Testis (tissue), 3 donors: ENCODE data around the gene GDPD4. TPM values are rescaled to one million over a fixed set of nuclear protein-coding genes. Genes with fewer than 3 reads are reported as not detected.

ENCODE experiments used
- DNase-seq: peaks from one replicate; pipeline ENCODE4 v3.0.0-alpha.2; 2019
- H3K27ac ChIP-seq, 2 donors: fragments of 200-600 bp; sonication (generic); one replicate each; pipeline ENCODE4 v1.5.1; 2019
- H3K27me3 ChIP-seq: fragments of 200-600 bp; sonication (generic); one replicate; pipeline ENCODE4 v1.5.1; 2019
- H3K36me3 ChIP-seq: fragments of 200-600 bp; sonication (generic); one replicate; pipeline ENCODE4 v1.5.1; 2017; ENCODE audit warnings: low read depth; ENCODE audit errors: missing control alignments
- H3K4me1 ChIP-seq: fragments of 200-600 bp; sonication (generic); one replicate; pipeline ENCODE4 v1.5.1; 2019
- H3K4me3 ChIP-seq, 2 donors: fragments of 200-600 bp; sonication (generic); one replicate each; pipeline ENCODE4 v1.5.1; 2017 to 2019
- H3K9me3 ChIP-seq: fragments of 200-600 bp; sonication (generic); one replicate; pipeline ENCODE4 v1.5.1; 2017
- CTCF ChIP-seq, 3 experiments: fragments of 450-650 bp in 2 of 3; fragments of 200-600 bp in 1 of 3; sonication (generic) in 1 of 3; IDR thresholded peaks; one replicate each; pipeline ENCODE4 v1.5.1; 2016 to 2019; ENCODE audit warnings: antibody characterized with exemption in 3 of 3, mild to moderate bottlenecking in 2 of 3, moderate library complexity in 1 of 3
- POLR2A ChIP-seq: fragments of 450-650 bp; IDR thresholded peaks from one replicate; pipeline ENCODE4 v1.6.1; 2017; ENCODE audit warnings: antibody characterized with exemption, mild to moderate bottlenecking, moderate library complexity
- WGBS, 2 donors: methylation state at CpG; one replicate each; pipeline ENCODE4 v1.1.5; 2018; 5-methylcytosine and 5-hydroxymethylcytosine counted together
- intact Hi-C: fragments of 100-400 bp; cut with DNase I; formaldehyde crosslinking; loops from one replicate; pipeline ENCODE4 v1.15.1; 2023; ENCODE audit warnings: low total_unique reads
- polyA plus RNA-seq: library from polyadenylated mRNA; stranded (reverse); fragments of 350-450 nt; fragmentation: Illumina TruSeq; extraction: RNeasy Lipid Tissue Mini Kit (QIAGEN cat#74804); gene quantifications from one replicate; pipeline ENCODE4 v1.2.3, GENCODE V29; 2014; ENCODE audit warnings: low read depth, low replicate concordance; ENCODE audit not compliant: insufficient read depth
- total RNA-seq, 2 donors: library from RNA; depleted of rRNA; stranded (reverse); fragments of >200 nt; gene quantifications; one replicate each; pipeline ENCODE4 v1.2.3, GENCODE V29; 2016

The GDPD4 gene
- total and polyA plus RNA-seq, 3 donors from 2014 or later: 11.9 to 27.2 (median 22.6) TPM

DNA sequence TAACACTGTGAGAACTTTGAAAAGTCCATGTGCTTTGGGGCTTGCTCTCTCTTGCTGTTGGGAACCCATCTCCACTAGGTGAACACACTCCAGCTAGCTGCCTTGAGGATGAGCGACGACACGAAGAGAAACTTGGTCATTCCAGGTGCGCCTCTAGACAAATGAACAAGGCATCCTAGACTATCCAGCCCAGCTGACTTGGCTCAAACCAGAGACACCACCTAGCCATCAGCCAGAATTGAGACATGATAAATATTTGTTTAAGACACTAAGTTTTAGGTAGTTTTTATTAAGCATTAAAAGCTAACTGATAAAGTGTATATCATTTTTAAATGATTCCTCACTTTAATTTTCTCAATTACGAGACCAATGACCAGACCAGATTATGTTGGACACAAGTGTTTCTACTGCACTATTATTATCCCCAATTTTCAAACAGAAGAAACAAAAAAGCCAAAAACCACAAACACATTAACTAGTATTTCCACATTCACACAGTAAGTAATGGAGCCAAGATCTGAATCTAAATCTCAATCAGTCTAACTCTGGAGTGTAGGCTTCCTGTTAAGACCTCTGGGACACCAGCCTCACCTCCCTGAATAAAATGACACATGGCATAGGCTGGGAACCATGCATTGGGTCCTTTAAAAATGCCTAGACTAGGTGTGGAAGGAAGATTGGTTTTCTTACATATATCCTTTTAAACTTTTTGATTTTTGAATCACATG is 70.4 kb downstream of the GDPD4 start:
- 92 to 97% methylated on average over 5 of the region's 5 CpGs for WGBS, 2 donors
- no peak for DNase-seq
- Histone ChIP-seq H3K27me3 (no peaks in the 10 kb centered on the region), H3K27ac (no peak overlapping the region), H3K9me3 (no peaks in the 10 kb centered on the region), H3K36me3 (no peaks in the 10 kb centered on the region), H3K4me3 (no peak overlapping the region), H3K4me1 (no peaks in the 10 kb centered on the region)
- intact Hi-C loops: no loop called here
- TF ChIP-seq CTCF (IDR thresholded peaks at IDR 0.05): no peak

GRCh38 chr11:77223797-77224196 is 77.7 kb downstream of the GDPD4 start:
- Histone ChIP-seq H3K36me3 (no peaks in the 10 kb centered on the region), H3K9me3 (no peaks in the 10 kb centered on the region), H3K4me3 (no peak overlapping the region), H3K27me3 (no peaks in the 10 kb centered on the region), H3K4me1 (no peaks in the 10 kb centered on the region), H3K27ac (no peak overlapping the region)
- TF ChIP-seq POLR2A (no peak), CTCF (IDR thresholded peaks at IDR 0.05) (no peak)
- 90 to 93% methylated on average over 6 to 9 of the region's 9 CpGs for WGBS, 2 donors
- intact Hi-C loops: no loop called here
- DNase-seq: no peak

DNA sequence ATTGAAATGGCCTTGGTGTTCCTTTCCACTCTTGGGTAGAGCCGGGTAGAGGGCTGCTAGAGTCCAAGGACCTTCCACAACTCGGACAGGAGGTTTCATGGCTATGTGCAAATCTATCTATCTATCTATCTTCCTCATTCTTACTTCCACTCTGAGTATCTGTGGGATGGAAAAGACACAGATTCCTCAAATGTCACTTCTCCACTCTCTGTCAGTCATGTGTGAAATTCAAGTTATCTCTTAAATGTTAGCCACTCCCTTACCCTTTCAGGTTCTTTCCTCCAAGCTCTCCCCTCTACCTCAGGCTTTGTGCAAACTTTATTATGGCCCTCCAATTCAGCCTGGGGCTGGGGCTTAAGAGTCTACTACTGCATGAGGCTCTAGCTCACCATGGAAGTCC is 84.3 kb downstream of the GDPD4 start:
- H3K4me1 ChIP-seq: no peaks in the 10 kb centered on the region
- H3K9me3 ChIP-seq: no peaks in the 10 kb centered on the region
- intact Hi-C loops: no loop called here
- no peak for TF ChIP-seq POLR2A
- TF ChIP-seq CTCF (IDR thresholded peaks at IDR 0.05): no peak
- no peaks in the 10 kb centered on the region for H3K27me3 ChIP-seq
- no peak overlapping the region for H3K4me3 ChIP-seq
- no peak for DNase-seq
- H3K27ac ChIP-seq: no peak overlapping the region
- WGBS, 2 donors: 85 to 87% methylated on average over 2 of the region's 2 CpGs
- H3K36me3 ChIP-seq: no peaks in the 10 kb centered on the region

DNA sequence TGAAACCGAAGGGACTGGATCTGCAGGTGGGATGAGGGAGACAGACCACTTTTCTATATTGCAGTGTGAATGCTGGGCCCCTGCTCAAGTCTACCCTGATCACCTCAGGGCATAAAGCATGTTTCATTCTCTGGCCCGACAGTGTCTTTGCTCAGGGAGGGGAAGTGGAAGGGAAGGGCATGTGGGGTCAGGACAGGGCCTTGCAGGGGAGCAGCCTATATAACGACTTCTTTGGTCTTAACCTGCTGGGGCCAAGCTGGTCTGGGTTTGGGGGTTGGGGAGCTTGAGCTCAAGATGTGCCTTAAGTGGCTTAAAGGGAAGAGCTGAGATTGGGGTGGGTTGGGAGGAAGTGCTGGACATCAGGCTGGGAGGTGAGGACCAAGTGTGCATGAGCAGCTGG is 86.4 kb downstream of the GDPD4 start:
- H3K27me3 ChIP-seq: no peaks in the 10 kb centered on the region
- H3K27ac ChIP-seq: no peak overlapping the region
- no peaks in the 10 kb centered on the region for H3K4me1 ChIP-seq
- no peaks in the 10 kb centered on the region for H3K36me3 ChIP-seq
- H3K9me3 ChIP-seq: no peaks in the 10 kb centered on the region
- TF ChIP-seq CTCF (IDR thresholded peaks at IDR 0.05): no peak
- TF ChIP-seq POLR2A: no peak
- no peak for DNase-seq
- H3K4me3 ChIP-seq: no peak overlapping the region
- intact Hi-C loops: no loop called here
- WGBS, 2 donors: 87 to 91% methylated on average over 3 of the region's 3 CpGs

GRCh38 chr11:77214557-77214956 is 86.9 kb downstream of the GDPD4 start:
- Histone ChIP-seq H3K27me3 (no peaks in the 10 kb centered on the region), H3K27ac (no peak overlapping the region), H3K9me3 (no peaks in the 10 kb centered on the region), H3K4me3 (no peak overlapping the region), H3K4me1 (no peaks in the 10 kb centered on the region), H3K36me3 (no peaks in the 10 kb centered on the region)
- no peak for DNase-seq
- WGBS, 2 donors: 50 to 92% methylated on average over 1 to 9 of the region's 9 CpGs
- intact Hi-C loops: no loop called here
- no peak for TF ChIP-seq CTCF (IDR thresholded peaks at IDR 0.05)
